Midbrain (tissue), 1 donor: Measurements from ENCODE around the gene FES.
"Not testable (repeated sequence)": the region's sequence is repeated elsewhere in the genome, so short reads cannot be mapped to it uniquely, and the experiment has no call there.

ENCODE experiments used
- DNase-seq: peaks from one replicate; lab custom pipeline; 2025; lab: John Stamatoyannopoulos, UW

Gene FES

DNA sequence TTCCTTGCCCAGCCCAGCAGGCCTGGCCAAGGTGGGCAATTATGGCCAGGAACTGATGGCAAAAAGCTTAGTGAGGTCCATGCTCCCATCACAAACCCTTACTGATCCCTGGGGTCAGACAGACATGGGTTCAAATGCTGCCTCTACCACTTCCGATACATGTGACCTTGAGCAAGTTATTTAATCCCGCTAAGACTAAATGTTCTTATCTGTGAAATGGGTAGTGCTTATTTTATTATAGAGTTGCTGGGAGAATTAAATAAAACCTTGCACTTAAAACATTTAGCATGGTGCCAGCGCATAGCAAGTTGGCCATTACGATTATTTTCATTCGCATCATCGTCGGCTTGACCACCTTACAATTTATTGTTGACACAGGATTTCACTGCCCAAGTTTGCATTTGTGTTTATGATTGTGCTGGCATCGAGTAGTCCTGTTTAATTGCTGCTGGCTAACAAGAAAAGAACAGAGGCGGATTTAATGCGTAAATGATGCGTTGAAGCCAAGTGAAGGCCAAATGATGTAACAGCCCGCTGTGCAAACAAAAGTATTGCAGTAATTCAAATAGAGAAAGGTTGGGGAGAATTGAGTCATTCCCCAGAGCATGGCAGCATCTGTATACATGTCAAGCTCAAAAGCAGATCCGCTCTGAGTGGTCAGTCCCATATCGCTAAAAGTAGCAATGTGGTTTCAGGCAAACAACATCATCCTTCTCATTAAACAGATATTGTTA lies 23.2 kb upstream of the FES start:
- DNase-seq, result no peak

DNA sequence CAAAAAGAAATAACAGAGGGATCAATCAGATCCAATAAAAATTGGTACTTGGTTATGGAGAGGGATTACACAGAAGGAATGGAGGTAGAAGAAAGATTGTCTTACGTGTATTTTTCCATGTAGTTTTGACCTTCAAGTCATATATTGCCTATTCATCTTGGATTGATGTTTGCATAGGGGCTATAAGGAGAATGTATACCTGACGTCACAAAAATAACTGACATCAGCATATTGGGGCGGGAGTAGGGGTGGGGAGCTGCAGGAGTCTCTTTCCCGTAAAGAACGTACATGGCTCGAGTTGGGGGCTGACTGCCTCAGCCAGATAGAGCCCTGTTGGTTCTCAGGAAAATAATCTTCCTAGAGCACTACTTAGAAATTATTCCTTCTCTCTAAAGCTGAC lies 21.8 kb upstream of the FES start:
- no peak for DNase-seq

GRCh38 chr15:90862964-90863778 lies 21.1 kb upstream of the FES start:
- no peak for DNase-seq

- DNase-seq, result no peak
These were observed 20.3 kb upstream of the FES start for GRCh38 chr15:90863987-90864386.

- DNase-seq, result no peak
These were observed 19.8 kb upstream of the FES start for GRCh38 chr15:90864507-90864906.

DNA sequence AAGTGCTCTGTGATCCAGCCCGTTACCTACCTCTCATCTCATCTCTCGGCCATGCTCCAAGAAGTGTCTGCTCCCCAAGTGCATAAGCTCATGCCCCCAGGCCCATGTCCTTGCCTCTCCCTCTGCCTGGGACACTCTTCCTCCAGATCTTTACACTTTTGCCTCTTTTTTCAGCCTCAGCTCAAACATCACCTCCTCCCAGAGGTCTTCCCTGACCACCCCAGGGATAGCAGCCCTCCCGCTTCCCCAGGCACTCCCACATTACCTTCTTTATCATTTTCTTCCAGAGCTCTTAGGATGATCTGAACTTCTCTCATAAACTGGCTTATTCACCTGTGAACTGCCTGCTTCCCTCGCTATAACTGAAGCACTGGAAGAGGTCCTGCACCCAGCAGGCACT lies 18.6 kb upstream of the FES start:
- no peak for DNase-seq

- no peak for DNase-seq
These were observed 18.1 kb upstream of the FES start for GRCh38 chr15:90866161-90866715.

- no peak for DNase-seq
These were observed 17.5 kb upstream of the FES start for GRCh38 chr15:90866800-90867199.

DNA sequence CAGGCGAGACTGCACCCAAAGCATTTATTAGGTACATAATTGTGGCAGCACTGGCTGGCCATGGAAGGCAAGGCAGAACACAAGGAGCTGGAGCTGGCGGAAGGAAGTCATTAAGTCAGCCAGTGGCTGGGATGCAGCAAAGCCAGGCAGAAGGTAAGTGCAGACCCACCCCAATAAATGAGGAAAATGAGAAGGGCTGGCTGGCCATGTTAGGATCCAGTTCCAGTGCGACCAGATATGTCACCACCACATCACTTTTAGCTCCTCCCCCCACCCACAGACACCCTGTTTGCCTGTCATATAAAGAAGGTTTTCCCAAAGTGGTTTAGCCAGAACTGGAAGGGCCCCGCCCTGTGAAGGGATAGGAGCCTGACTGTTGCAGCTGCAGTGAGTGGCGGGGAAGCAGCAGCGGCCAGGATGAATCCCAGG lies 16.0 kb upstream of the FES start, which contains the start of gene FURIN:
TSS of gene FURIN (plus strand) at position 328 of the 429 bp plus-strand sequence. CDS start 7,153 bp downstream, outside the sequence.
- DNase-seq, result no peak

DNA sequence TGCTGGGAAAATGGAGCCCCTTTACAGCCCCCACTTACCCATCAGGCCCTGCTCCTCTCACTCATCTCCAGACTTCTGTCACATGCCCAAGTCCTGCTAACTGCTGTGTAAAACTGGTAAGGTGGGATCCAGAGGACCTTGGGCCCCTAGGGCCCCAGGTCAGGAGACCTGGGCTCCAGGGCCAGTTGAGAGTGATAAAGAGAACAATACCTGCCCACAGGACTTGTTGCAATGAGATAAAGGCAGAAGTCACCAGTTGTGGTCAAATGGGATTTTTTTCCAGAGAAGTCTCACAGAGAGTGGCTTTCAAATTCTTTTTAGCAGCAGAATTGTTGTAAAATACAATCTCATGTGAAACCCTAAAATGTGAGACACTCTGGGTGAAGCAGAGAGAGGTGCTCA lies 15.2 kb upstream of the FES start:
- no peak for DNase-seq

- DNase-seq, result peak; percentile 6
These were observed 14.5 kb upstream of the FES start for GRCh38 chr15:90869601-90870353.

GRCh38 chr15:90870354-90871138 lies 13.8 kb upstream of the FES start:
- peak; percentile 37 for DNase-seq

- DNase-seq, result peak; percentile 27
These were observed 13.1 kb upstream of the FES start for GRCh38 chr15:90871139-90871715.

GRCh38 chr15:90871716-90872485 lies 12.4 kb upstream of the FES start:
- DNase-seq, result no peak

DNA sequence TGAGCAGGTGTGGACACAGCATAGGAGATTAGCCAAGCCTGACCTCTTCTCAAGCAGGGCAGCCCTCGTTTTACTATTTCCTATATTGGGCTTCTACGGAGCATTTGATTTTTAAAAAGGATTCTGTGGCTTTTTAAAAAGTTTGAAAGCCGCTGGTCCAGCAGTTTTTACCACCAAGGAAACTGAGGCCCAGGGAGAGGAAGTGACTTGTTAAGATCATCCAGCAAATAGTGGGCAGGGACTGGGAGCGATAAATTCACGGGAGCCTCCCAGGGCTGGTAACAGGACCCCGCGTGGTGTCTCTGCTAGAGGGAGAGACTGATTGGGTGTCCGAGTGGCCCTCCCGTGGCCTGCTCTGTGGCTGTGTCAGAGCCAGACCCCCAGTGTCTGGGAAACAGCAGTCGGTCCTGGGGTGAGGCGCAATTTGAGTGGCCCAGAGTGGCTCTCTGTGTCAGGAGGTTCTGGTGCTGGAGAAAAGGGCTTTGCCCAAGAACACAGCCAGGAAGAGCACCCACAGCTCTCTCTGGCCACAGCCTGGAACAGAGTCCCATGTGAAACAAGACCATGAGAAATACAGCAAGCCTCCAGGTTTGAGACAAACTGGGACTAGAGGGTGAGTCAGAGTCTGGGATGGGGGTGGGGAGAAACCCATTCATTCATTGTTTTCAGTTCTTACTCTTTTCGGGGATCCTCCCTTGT lies 11.7 kb upstream of the FES start:
- no peak for DNase-seq

GRCh38 chr15:90873488-90873997 lies 10.8 kb upstream of the FES start:
- no peak for DNase-seq

- DNase-seq, result no peak
These were observed 10.2 kb upstream of the FES start for GRCh38 chr15:90873998-90874605.

DNA sequence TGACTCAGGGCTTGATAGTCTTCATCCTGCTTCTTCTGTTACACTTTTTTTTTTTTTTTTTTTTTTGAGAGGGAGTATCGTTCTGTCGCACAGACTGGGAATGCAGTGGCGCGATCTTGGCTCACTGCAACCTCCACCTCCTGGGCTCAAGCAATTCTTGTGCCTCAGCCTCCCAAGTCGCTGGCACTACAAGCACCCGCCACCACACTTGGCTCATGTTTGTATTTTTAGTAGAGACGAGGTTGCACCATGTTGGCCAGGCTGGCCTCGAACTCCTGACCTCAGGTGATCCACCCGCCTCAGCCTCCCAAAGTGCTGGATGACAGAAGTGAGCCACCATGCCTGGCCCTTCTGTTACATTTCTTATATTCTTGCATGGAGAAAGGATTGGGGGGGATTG lies 9.3 kb upstream of the FES start:
- not testable (repeated sequence) for DNase-seq

- DNase-seq, result no peak
These were observed 8.7 kb upstream of the FES start for GRCh38 chr15:90875549-90875981.
